ENCODE data around the gene AGAP3.

AGAP3 gene

DNA sequence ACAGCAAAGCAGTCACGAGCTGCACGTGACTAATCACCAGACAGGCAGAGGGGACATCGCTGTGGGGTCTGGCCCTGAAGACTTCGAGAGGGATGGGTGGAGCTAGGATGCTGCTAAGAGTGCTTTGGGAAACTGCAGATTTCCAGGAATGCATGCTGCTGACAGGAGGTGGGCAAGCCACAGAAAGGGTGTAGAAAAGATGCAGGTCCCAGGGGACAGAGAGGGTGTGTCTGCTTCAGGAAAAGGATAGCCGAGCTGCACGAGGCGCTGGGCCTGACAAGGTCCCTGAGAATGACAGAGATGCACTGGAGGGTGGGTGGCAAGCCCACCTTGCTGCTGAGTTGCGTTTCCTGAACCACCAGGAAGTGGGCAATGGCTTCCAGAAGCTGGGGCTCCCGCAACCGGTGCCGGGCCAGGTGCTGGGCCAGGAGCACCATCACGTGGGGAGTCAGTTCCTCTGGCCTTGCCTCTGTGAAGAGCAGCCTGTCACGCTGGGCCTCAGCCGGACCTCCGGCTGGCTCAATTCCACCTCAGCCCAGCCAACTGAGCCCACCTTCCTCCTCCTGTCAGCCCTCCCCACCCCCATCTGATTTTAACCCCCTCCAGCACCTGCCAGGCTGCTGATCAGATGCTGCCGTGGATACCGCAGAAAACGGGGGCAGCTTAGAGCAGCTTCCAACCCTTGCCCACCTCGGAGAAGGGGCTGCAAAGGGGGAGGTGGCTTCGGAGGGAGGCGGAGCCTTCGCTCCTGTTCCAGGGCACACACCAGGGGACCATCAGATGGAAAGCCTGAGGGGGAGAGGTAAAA, 7.8 kb upstream of the AGAP3 start:
- Histone ChIP-seq H4K20me1 (ENCODE audit: insufficient read depth, low read length) (no peaks in the 10 kb centered on the region), H3K4me3 (ENCODE audit: low read length) (no peak overlapping the region), H3K36me3 (replicated peaks; ENCODE audit: low read depth, low read length) (peaks cover 20% of the 10 kb centered on the region), H3K27ac (ENCODE audit: low read length) (no peak overlapping the region), H3K79me2 (ENCODE audit: low read length) (peaks cover 43% of the 10 kb centered on the region), H3K9me3 (ENCODE audit: insufficient read depth, low read length) (no peaks in the 10 kb centered on the region), H3K27me3 (ENCODE audit: low read depth, low read length) (no peaks in the 10 kb centered on the region), H3K4me1 (ENCODE audit: low read length) (peaks cover 35% of the 10 kb centered on the region), H2AFZ (ENCODE audit: low read depth, low read length) (no peak overlapping the region), H3K9ac (ENCODE audit: low read length) (no peak overlapping the region), H3K4me2 (ENCODE audit: low read length) (peak overlapping the region; percentile 5; the same call in 1 of the 2 replicates)
- no peak for TF ChIP-seq EZH2phosphoT487 (IDR thresholded peaks at IDR 0.05; ENCODE audit: low read depth)
- TF ChIP-seq, protein P1, sequence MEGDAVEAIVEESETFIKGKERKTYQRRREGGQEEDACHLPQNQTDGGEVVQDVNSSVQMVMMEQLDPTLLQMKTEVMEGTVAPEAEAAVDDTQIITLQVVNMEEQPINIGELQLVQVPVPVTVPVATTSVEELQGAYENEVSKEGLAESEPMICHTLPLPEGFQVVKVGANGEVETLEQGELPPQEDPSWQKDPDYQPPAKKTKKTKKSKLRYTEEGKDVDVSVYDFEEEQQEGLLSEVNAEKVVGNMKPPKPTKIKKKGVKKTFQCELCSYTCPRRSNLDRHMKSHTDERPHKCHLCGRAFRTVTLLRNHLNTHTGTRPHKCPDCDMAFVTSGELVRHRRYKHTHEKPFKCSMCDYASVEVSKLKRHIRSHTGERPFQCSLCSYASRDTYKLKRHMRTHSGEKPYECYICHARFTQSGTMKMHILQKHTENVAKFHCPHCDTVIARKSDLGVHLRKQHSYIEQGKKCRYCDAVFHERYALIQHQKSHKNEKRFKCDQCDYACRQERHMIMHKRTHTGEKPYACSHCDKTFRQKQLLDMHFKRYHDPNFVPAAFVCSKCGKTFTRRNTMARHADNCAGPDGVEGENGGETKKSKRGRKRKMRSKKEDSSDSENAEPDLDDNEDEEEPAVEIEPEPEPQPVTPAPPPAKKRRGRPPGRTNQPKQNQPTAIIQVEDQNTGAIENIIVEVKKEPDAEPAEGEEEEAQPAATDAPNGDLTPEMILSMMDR (IDR thresholded peaks at IDR 0.05; ENCODE audit: low read depth, low read length) = no peak

DNA sequence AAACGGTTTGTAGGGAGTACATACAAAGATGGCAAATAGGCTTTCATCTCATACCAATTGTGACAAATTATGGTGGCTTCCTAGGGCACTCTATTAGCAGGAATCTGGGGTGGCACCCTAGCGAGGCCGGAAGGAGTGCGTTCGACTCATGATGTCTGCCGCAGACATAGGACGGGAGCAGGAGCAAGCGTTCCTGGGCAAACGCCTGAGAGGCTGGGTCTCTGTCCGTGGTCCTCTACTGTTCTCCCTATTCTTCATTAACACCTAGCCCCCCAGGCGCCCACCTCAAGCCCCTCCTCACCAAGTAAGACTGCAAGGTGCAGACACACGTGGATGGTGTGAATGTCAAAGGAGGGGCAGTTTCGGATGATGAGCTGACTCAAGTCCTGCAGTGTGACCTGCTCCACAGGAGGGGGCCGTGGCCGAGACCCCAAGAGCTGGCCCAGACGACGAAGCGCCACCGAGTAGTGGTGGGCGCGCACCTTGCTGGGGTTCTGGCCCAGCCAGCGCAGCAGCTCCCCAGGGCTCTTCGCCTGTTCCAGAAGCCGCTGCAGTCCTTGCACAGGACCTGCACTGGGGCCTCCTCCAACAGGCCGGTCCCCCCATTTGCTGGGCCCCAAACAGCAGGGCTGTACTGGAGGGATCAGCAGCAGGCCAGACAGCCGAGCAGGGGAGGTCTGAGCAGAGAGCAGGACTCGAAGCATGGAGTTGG, 6.9 kb upstream of the AGAP3 start:
- Histone ChIP-seq H3K79me2 (ENCODE audit: low read length) (peaks cover 43% of the 10 kb centered on the region), H3K4me1 (ENCODE audit: low read length) (peaks cover 40% of the 10 kb centered on the region), H3K9me3 (ENCODE audit: insufficient read depth, low read length) (no peaks in the 10 kb centered on the region), H2AFZ (ENCODE audit: low read depth, low read length) (no peak overlapping the region), H3K36me3 (replicated peaks; ENCODE audit: low read depth, low read length) (peaks cover 20% of the 10 kb centered on the region), H3K4me2 (ENCODE audit: low read length) (peak overlapping the region; percentile 88), H3K4me3 (ENCODE audit: low read length) (peak overlapping the region; percentile 94), H3K9ac (ENCODE audit: low read length) (peak overlapping the region; percentile 92), H4K20me1 (ENCODE audit: insufficient read depth, low read length) (no peaks in the 10 kb centered on the region), H3K27me3 (ENCODE audit: low read depth, low read length) (no peaks in the 10 kb centered on the region), H3K27ac (ENCODE audit: low read length) (no peak overlapping the region)
- TF ChIP-seq EZH2phosphoT487 (IDR thresholded peaks at IDR 0.05; ENCODE audit: low read depth) = no peak
- TF ChIP-seq, protein P1 (IDR thresholded peaks at IDR 0.05; ENCODE audit: low read depth, low read length) = no peak

DNA sequence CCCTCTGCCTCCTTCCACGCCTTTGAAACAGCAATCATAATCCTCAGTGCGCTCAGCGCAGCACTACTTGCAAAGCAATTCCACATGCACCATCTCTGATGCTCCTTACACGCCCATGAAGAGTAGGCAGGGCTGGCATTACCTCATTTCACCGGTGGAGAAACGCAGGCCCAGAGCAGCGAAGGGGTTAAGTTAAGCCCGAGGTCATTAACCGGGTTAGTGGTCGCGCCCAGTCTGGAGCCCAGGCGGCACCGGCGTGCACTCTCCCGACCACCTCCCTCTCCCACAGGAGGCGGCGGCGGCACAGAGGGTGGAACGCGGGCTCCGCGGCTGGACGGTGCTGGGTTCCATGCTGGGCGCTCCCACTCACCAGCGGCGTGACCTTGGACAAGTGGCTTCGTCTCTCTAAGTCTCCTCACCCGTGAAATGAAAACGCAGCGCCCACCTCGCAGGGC, 6.2 kb upstream of the AGAP3 start:
- peak overlapping the region; percentile 92 for H3K9ac ChIP-seq (ENCODE audit: low read length)
- H3K36me3 ChIP-seq (replicated peaks; ENCODE audit: low read depth, low read length) = peaks cover 14% of the 10 kb centered on the region
- no peak overlapping the region for H2AFZ ChIP-seq (ENCODE audit: low read depth, low read length)
- peaks cover 43% of the 10 kb centered on the region for H3K79me2 ChIP-seq (ENCODE audit: low read length)
- H3K4me2 ChIP-seq (ENCODE audit: low read length) = peak overlapping the region; percentile 88
- H3K4me3 ChIP-seq (ENCODE audit: low read length) = peak overlapping the region; percentile 94
- H4K20me1 ChIP-seq (ENCODE audit: insufficient read depth, low read length) = no peaks in the 10 kb centered on the region
- H3K27ac ChIP-seq (ENCODE audit: low read length) = peak overlapping the region; percentile 59
- H3K27me3 ChIP-seq (ENCODE audit: low read depth, low read length) = no peaks in the 10 kb centered on the region
- H3K4me1 ChIP-seq (ENCODE audit: low read length) = peaks cover 44% of the 10 kb centered on the region
- TF ChIP-seq, protein P1 (IDR thresholded peaks at IDR 0.05; ENCODE audit: low read depth, low read length) = no peak
- TF ChIP-seq EZH2phosphoT487 (IDR thresholded peaks at IDR 0.05; ENCODE audit: low read depth) = no peak
- no peaks in the 10 kb centered on the region for H3K9me3 ChIP-seq (ENCODE audit: insufficient read depth, low read length)

DNA sequence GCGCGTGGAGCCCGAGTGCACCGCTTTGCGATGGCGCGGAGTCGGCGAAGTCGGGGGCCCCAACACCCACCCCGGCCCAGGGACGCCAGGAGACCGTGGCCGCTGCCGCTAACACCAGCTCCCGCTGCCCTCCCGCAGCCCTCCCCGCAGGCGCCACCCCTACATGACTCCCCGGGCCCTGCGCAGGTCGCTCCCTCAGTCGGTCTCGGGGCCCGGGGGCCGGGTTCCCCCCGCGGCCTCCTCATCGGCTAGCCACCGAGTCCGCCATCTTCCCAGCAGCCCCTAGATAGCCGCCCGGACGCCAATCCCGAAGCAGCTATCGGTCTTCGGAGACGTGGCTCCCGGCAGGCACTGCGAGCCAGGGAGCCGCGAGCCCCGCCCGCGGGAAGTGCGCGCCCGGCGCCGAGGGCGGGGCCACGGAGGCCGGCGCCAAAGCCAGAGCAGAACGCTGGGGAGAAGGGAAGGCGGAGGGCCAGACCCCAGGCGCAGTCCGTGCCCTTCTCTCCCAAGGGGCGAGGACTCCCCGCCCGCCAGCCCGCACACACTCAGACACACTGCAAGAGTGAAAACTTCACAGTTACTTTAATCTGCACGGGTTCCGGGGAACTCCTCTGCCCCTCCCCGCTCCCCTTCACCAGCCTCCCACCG, 5.6 kb upstream of the AGAP3 start, which contains the start of gene FASTK:
Gene FASTK, minus strand, starts transcription at position 288 of the 648 bp plus-strand sequence. Its CDS starts 43 bp downstream, at position 245.
- Histone ChIP-seq H4K20me1 (ENCODE audit: insufficient read depth, low read length) (no peaks in the 10 kb centered on the region), H2AFZ (ENCODE audit: low read depth, low read length) (no peak within 1 kb of the TSS), H3K4me2 (ENCODE audit: low read length) (peak within 1 kb of the TSS; percentile 88), H3K9me3 (ENCODE audit: insufficient read depth, low read length) (no peaks in the 10 kb centered on the region), H3K79me2 (ENCODE audit: low read length) (peaks cover 43% of the 10 kb centered on the region), H3K27me3 (ENCODE audit: low read depth, low read length) (no peaks in the 10 kb centered on the region), H3K4me3 (ENCODE audit: low read length) (peak within 1 kb of the TSS; percentile 94), H3K4me1 (ENCODE audit: low read length) (peaks cover 49% of the 10 kb centered on the region), H3K36me3 (replicated peaks; ENCODE audit: low read depth, low read length) (peaks cover 10% of the 10 kb centered on the region), H3K9ac (ENCODE audit: low read length) (peak within 1 kb of the TSS; percentile 92), H3K27ac (ENCODE audit: low read length) (peak within 1 kb of the TSS; percentile 59)
- no peak for TF ChIP-seq EZH2phosphoT487 (IDR thresholded peaks at IDR 0.05; ENCODE audit: low read depth)
- TF ChIP-seq, protein P1 (IDR thresholded peaks at IDR 0.05; ENCODE audit: low read depth, low read length) = no peak

All from OCI-LY3 (cell line).